NOMO-1 treated with DMSO at 0.1 percent for 48 hours (cell line): ENCODE measurements around the gene CKS1B.

Source experiments
- DNase-seq: peaks from one replicate; lab custom pipeline; 2025; ENCODE audit not compliant: unreplicated experiment; lab: John Stamatoyannopoulos, UW

The CKS1B gene

DNA sequence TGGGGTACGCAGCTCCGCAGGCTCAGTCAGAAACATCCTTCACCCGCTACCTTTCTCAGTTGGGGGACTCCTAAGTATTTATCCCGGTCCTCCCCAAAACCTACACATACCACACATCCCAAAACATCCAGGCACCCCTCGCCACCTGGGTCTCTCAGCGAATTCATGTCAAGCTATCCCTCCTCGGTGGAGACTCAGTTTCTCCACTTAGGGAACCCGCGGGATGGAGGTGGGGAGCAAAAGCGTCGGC lies 26.9 kb downstream of the CKS1B start:
- DNase-seq, result no peak

- DNase-seq, result peak; percentile 99
Measured at GRCh38 chr1:155001675-155002463, 27.4 kb downstream of the CKS1B start.

GRCh38 chr1:155002464-155003226 lies 28.2 kb downstream of the CKS1B start, which contains the start of gene ZBTB7B:
Gene ZBTB7B, plus strand, starts transcription at chr1:155002802. Its CDS starts 11,859 bp downstream, at chr1:155014661.
- peak; percentile 86 for DNase-seq

DNA sequence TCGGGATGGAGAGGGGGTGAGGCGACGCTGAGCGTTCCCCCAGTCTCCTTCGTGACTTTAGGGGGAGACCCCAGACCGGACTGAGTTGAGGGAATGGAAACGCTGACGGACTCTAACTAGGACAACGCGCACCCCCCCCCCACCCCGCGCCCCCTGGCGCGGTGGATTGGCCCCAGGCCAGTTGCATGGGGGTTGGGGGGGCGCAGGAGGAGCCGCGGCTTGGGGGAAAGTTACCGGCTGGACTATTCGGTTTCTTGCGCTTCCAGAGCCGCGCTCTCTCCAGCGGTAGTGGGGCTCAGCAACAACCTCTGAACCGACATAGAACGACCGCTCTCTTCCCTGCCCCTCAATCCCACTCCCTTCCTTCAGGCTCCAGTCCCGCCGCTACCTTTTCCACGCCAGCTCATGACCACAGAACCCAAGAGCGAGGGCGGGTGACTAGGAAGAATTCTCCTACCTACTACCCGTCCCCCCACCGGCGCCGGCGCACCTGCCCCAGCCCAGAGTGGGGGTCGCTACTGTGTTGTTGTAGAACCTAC lies 28.8 kb downstream of the CKS1B start:
- DNase-seq, result no peak

- no peak for DNase-seq
Measured at GRCh38 chr1:155003766-155004351, 29.4 kb downstream of the CKS1B start.

DNA sequence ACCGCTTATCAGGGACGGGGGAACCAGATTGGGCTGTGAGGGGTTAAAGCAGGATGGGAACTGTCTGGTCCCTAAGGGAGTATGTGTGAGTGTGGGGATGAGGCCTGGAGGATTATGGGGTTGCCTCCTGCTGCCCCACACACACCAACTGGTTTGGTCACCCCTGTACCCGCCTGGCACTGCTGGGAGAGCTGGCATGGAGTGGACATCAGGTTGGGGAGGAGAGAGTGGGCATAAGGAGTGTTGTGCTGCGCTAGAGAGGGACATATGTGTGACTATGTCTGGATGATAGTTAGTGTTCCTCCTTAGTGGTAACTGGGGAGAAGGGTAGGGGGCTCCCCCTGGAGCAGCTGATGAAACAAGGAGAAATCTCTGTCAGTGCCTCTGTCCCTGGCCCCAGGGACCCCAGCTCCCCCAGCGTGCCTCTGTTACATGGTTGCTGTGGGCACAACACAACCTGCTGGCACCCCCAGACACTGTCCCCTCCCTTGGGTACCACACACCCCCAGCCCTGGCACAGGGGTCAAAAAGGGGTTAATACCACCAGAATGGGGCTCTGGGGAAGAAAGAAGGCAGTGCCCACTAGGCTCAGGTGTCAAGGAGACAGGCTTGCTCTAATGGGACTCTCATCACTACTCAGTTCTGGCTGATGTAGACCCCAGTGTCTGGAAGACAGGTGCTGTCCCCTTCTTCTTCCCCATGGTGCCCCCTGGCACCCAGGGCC lies 30.0 kb downstream of the CKS1B start:
- no peak for DNase-seq

DNA sequence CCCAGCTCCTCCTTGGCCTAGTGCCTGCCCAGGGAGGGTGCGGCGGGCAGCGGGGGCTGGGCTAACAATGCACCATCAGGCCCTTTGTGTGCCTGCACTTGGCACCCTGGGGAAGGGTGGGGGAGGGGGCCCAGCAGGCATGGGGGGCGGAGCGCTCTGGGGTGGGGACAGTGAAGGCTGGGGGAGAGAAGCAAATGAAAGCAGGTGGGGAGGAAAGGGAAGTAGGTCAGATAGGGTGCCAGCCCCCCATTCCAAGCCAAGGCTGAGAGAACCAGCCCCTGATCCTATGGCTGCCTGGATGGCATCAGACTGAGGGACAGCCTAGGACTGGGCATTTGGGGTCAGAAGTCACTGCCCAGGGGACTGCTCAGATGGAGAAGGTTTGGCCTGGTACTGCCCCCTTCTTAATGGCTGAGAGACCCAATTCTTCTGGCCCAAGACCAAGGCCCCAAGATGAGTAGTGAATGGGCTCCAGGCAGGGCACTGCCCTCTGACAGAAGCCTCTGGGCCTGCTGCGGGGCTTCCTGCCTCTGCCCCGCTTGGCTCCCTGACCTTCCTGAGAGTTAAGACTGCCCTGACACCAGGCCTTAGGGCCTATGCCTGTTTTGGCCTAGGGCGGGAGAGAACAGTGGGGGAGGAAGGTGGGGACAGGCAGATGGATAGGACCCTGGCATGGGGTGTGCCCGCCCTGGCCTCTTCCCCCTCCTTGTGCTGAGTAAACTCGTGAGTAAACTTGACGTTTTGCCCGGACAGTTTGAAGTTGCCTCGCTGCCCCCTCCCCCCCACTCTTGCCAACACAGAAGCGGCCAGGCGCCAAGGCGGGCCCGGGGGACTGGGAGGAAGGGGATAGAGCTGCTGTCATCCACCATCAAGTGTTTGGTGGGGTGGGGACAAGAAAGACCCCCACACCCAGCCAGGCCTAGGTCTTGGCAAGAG lies 30.9 kb downstream of the CKS1B start:
- no peak for DNase-seq

- peak; percentile 65 for DNase-seq
Measured at GRCh38 chr1:155006601-155007101, 32.2 kb downstream of the CKS1B start.

DNA sequence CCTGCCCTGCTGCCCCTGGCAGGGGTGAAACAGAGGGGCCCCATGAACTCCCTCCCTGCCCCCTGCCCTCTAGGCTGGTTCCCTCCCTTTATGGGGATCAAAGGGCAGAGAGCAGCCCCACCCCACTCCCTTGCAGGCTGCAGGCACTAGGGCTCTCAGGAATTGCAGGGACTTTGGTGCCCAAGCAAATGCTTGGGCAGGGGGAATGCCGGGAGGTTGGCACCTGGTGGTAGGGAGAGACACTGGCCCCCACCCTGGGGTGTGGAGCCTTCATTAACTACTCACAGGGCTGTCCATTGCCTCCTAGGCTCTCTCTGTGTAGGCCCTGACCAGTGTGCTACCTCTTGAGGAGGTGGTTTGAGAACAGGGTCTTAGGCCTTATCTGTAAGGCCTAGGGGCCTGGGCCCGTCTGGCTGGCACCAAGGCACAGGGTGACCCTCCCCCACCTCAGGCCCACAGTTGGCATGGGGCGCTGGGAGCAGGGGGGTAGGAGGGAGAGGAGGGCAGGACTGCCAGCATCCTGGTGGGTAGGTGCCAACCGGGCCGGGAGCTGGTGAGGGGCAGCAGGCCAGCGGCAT lies 32.9 kb downstream of the CKS1B start:
- no peak for DNase-seq

GRCh38 chr1:155008015-155008941 lies 33.8 kb downstream of the CKS1B start:
- DNase-seq, result peak; percentile 53

DNA sequence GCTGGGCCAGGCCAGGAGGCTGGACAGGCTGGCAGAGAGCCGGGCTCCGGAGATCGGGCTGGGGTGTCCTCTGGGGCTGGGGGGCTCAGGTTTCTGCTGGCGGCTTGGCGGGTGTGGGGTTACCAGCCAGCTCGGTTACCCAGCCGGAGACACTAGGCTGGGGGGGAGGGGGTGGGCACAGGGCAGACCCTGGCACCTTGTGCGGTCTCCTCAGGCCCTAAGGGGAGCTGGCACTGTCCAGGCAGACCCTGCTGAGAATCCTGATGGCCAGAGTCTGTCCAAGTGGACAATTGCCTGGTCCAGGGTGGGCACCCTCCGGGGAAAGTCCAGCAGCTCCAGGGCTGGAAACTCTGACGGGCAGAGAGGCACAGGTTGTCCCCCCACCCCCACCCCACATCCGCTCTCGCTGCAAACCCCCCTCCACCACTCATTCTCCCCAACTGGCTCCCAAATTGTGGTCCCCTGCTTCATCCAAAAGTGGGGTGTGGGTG lies 34.8 kb downstream of the CKS1B start:
- DNase-seq, result no peak

DNA sequence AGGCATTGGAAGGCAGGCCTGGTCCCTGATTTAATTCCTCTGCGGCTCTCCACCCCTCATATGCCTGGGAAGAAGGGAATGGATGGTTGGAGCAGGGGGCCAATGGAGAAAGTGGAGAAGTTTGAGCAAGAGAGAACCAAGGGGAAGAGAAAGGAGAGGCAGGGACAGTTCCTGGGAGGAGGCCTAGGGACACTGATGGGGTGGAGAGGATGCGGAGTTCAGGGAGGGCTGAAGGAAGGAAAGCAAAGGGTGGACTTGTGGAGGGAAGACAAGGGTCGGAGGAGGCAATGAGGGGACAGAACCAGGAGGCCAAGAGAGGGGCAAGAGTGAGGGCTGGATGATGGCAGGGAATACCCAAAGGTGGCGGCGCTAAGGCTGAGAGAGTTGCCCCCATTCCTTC lies 35.3 kb downstream of the CKS1B start:
- DNase-seq, result no peak

GRCh38 chr1:155010211-155010918 lies 35.9 kb downstream of the CKS1B start:
- DNase-seq, result no peak

DNA sequence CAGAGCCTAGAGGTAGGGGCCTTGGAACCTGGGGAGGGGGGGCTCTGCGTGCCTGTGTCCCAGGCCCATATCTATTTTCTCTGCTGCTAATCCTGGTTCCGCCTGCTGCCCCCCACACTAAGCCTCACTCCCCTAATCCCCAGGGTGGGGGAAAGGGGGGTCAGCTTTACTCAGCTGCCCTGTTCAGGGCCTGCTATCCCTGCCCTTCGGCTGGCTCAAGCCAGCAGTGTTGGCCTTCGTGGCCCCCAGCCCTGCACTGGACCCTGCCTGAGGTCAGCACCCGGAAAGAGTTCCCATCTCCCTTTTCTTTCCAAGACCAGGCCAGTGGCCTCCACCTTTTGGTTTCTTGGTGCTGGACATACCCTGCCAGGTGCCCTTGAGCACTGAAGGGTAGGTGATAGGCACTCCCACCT lies 36.5 kb downstream of the CKS1B start:
- no peak for DNase-seq

DNA sequence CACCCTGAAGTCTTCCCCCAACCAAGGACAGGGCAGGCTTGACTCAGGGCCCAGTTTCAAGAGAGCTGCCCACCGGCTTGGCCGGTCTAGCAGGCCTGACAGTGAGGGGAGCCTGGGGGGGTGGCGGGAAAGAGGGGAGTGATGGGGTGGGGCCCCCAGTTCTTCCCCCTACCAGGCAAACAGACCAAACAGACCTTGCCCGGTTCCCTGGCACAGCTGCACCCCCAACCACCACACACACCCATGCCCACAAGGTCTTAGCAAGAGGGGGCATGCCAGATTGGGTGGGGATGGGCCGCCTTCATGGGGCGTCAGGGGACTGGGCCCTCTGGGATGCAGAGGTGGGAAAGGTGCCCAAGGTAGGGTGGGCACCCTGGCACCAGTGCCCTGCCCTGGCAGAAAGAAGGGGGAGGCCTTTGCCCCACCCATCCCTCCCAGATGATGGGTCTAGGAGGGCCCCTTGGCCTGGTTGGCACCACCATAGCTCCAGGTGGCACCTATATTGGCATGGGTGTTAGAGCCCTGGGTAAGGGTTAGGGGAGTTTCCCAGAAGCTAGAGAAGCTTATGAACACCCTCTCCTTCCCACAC lies 37.0 kb downstream of the CKS1B start:
- DNase-seq, result no peak

GRCh38 chr1:155012026-155012546 lies 37.6 kb downstream of the CKS1B start:
- DNase-seq, result no peak
